Measurements from ENCODE around the gene LSM10. TPM values are rescaled to one million over a fixed set of nuclear protein-coding genes. Genes with fewer than 3 reads are reported as not detected.

The LSM10 gene
- total RNA-seq, 1 donor from 2014 or later: 36.4 TPM

DNA sequence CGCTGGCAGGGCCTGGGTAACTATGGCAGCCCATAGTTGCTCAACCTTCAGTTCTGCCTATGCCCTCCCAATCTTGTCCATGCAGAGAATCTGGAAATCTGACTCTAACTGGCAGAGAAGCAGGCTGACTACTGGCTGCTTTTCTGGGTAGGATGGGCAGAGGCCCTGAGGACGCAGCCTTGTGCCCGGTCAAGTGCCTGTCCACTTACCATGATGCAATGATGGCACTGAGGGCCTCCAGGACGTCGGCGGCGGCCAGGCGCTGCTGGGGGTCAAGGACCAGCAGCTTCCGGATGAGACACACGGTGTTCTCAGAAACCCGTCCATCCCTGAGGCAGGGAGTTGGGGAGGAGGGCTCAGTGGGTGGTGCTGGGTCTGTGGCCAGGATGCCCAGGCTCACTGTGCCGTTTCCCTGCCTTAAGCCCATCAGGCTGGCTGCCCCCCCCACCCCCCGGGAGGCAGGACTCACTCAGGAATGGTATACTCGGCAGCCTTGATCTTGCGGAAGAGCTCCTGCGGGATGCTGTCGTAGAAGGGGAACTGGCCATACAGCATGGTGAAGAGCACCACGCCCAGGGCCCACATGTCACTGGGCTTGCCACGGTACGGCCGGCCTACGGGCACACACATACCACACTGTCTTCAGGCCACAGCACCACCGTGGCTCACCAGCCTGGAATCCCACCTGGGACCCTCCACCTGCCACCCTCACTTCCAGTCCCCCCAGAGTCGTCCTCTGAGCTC is 53.9 kb downstream of the LSM10 start:
- TF ChIP-seq, protein P1, sequence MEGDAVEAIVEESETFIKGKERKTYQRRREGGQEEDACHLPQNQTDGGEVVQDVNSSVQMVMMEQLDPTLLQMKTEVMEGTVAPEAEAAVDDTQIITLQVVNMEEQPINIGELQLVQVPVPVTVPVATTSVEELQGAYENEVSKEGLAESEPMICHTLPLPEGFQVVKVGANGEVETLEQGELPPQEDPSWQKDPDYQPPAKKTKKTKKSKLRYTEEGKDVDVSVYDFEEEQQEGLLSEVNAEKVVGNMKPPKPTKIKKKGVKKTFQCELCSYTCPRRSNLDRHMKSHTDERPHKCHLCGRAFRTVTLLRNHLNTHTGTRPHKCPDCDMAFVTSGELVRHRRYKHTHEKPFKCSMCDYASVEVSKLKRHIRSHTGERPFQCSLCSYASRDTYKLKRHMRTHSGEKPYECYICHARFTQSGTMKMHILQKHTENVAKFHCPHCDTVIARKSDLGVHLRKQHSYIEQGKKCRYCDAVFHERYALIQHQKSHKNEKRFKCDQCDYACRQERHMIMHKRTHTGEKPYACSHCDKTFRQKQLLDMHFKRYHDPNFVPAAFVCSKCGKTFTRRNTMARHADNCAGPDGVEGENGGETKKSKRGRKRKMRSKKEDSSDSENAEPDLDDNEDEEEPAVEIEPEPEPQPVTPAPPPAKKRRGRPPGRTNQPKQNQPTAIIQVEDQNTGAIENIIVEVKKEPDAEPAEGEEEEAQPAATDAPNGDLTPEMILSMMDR (conservative IDR thresholded peaks at IDR 0.05): no peak
- Mint-ChIP-seq H3K27ac (no peak overlapping the region), H3K9me3 (no peaks in the 10 kb centered on the region), H3K4me3 (no peak overlapping the region), H3K36me3 (peaks cover 9% of the 10 kb centered on the region), H3K4me1 (ENCODE audit: unreplicated experiment) (no peaks in the 10 kb centered on the region), H3K27me3 (no peaks in the 10 kb centered on the region)
- no peak for DNase-seq (ENCODE audit: extremely low spot score, unreplicated experiment)

Other genes starting within 250 kb of the LSM10 start
- 63.4 and 75.6 TPM in 2 replicates for gene TRAPPC3, start 248.4 kb downstream of the LSM10 start, total RNA-seq (ENCODE audit: low replicate concordance)
- gene MAP7D1, start 241.7 kb downstream of the LSM10 start, total RNA-seq (ENCODE audit: low replicate concordance): 94.5 and 112 TPM in 2 replicates
- 122 and 135 TPM in 2 replicates for gene THRAP3, start 173.5 kb downstream of the LSM10 start, total RNA-seq (ENCODE audit: low replicate concordance)
- 15.7 and 32.5 TPM in 2 replicates for gene SH3D21, start 91.5 kb downstream of the LSM10 start, total RNA-seq (ENCODE audit: low replicate concordance)
- gene EVA1B, start 74.3 kb downstream of the LSM10 start, total RNA-seq (ENCODE audit: low replicate concordance): 23.3 and 39.5 TPM in 2 replicates
- gene STK40, start 12.0 kb downstream of the LSM10 start, total RNA-seq (ENCODE audit: low replicate concordance): 58.5 and 59.5 TPM in 2 replicates
- 12.4 and 15.3 TPM in 2 replicates for gene OSCP1, start 52.5 kb upstream of the LSM10 start, total RNA-seq (ENCODE audit: low replicate concordance)
- 69.4 and 69.5 TPM in 2 replicates for gene MRPS15, start 66.5 kb upstream of the LSM10 start, total RNA-seq (ENCODE audit: low replicate concordance)
- 2.1 and 10.6 TPM in 2 replicates for gene CSF3R, start 85.0 kb upstream of the LSM10 start, total RNA-seq (ENCODE audit: low replicate concordance)

Data from type B pancreatic cell (in vitro differentiated cells).